Inflammatory macrophage (primary cell): ENCODE results near the gene KHDC1L.
"Not testable (repeated sequence)": the region's sequence is repeated elsewhere in the genome, so short reads cannot be mapped to it uniquely, and the experiment has no call there.

Experiments used
- DNase-seq, 2 donors: peaks; one replicate each; pipeline ENCODE4 v3.0.0-alpha.2; 2020 to 2022
- total RNA-seq, 18 experiments: gene quantifications; one replicate each; lab custom pipeline; 2026; ENCODE audit warnings: mixed read lengths in 6 of 18, inconsistent platforms in 2 of 18; lab: John Stamatoyannopoulos, UW

Gene KHDC1L
- total RNA-seq, result 0 reads per million in 18 experiments

GRCh38 chr6:73225396-73225795 lies at the start of gene KHDC1L:
Gene KHDC1L (minus strand): TSS chr6:73225496. CDS start chr6:73225408, 88 bp downstream.
- DNase-seq, result no peak

- not testable (repeated sequence) for DNase-seq
These were observed 44.0 kb upstream of the KHDC1L start for GRCh38 chr6:73269296-73269695.

- not testable (repeated sequence) for DNase-seq
These were observed 43.6 kb upstream of the KHDC1L start for GRCh38 chr6:73268896-73269295.

GRCh38 chr6:73264446-73264845 lies 39.1 kb upstream of the KHDC1L start:
- no peak for DNase-seq

- no peak for DNase-seq
These were observed 38.2 kb upstream of the KHDC1L start for GRCh38 chr6:73263570-73263909.

GRCh38 chr6:73262671-73263569 lies 37.6 kb upstream of the KHDC1L start, which contains the start of gene KHDC1:
Gene KHDC1 (minus strand): TSS chr6:73263196. CDS start chr6:73242517, 20,679 bp downstream.
- DNase-seq, result peak in 1 of 2 donors; percentile 30

- DNase-seq, result no peak
These were observed 33.4 kb upstream of the KHDC1L start for GRCh38 chr6:73258721-73259120.

GRCh38 chr6:73254323-73254722 lies 29.0 kb upstream of the KHDC1L start:
- DNase-seq, result not testable (repeated sequence)

GRCh38 chr6:73252703-73253102 lies 27.4 kb upstream of the KHDC1L start:
- DNase-seq, result no peak

- DNase-seq, result no peak
These were observed 24.7 kb upstream of the KHDC1L start for GRCh38 chr6:73250016-73250415.

- DNase-seq, result no peak
These were observed 23.1 kb upstream of the KHDC1L start for GRCh38 chr6:73248192-73248903.

- no peak for DNase-seq
These were observed 16.7 kb upstream of the KHDC1L start for GRCh38 chr6:73242001-73242400.

- no peak for DNase-seq
These were observed 15.4 kb upstream of the KHDC1L start for GRCh38 chr6:73240730-73241129.

GRCh38 chr6:73236144-73236750 lies 11.0 kb upstream of the KHDC1L start:
- no peak for DNase-seq

- DNase-seq, result no peak
These were observed 9.4 kb upstream of the KHDC1L start for GRCh38 chr6:73234733-73235132.

- DNase-seq, result not testable (repeated sequence)
These were observed 8.7 kb upstream of the KHDC1L start for GRCh38 chr6:73233971-73234370.

- no peak for DNase-seq
These were observed 7.8 kb upstream of the KHDC1L start for GRCh38 chr6:73233048-73233447.

- DNase-seq, result peak; percentile 55 to 72
These were observed 6.7 kb upstream of the KHDC1L start for GRCh38 chr6:73231986-73232391.

- no peak for DNase-seq
These were observed 2.4 kb upstream of the KHDC1L start for GRCh38 chr6:73227606-73228255.

- DNase-seq, result no peak
These were observed 8.4 kb downstream of the KHDC1L start for GRCh38 chr6:73216859-73217258.

GRCh38 chr6:73209117-73209516 lies 16.2 kb downstream of the KHDC1L start:
- no peak for DNase-seq

GRCh38 chr6:73207221-73207837 lies 18.0 kb downstream of the KHDC1L start:
- DNase-seq, result no peak
